ENCODE data around the gene CDC42SE2.

DNA sequence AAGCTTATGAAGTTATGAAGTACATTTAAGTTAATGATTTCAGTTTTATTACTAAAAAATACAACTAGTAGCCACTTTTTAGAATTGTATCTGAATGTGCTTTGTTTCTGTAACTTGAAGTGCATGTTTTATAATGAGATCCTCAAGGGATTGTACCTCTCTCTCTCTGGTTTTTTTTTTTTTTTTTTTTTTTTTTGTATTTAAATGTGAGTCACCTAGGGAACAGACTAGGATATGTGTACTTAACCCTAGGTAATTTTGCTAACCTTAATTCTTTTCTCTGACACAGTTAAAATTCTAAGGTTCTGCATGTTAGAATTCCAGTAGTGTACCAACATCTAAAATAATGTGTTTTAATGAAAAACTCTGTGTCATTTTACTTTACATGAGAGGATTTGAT is 59.5 kb downstream of the CDC42SE2 start:
- TF ChIP-seq, protein P1, sequence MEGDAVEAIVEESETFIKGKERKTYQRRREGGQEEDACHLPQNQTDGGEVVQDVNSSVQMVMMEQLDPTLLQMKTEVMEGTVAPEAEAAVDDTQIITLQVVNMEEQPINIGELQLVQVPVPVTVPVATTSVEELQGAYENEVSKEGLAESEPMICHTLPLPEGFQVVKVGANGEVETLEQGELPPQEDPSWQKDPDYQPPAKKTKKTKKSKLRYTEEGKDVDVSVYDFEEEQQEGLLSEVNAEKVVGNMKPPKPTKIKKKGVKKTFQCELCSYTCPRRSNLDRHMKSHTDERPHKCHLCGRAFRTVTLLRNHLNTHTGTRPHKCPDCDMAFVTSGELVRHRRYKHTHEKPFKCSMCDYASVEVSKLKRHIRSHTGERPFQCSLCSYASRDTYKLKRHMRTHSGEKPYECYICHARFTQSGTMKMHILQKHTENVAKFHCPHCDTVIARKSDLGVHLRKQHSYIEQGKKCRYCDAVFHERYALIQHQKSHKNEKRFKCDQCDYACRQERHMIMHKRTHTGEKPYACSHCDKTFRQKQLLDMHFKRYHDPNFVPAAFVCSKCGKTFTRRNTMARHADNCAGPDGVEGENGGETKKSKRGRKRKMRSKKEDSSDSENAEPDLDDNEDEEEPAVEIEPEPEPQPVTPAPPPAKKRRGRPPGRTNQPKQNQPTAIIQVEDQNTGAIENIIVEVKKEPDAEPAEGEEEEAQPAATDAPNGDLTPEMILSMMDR (IDR thresholded peaks at IDR 0.05) = no peak
- TF ChIP-seq POLR2AphosphoS5 (IDR thresholded peaks at IDR 0.05; ENCODE audit: low read depth, low read length) = no peak
- TF ChIP-seq, protein P2, sequence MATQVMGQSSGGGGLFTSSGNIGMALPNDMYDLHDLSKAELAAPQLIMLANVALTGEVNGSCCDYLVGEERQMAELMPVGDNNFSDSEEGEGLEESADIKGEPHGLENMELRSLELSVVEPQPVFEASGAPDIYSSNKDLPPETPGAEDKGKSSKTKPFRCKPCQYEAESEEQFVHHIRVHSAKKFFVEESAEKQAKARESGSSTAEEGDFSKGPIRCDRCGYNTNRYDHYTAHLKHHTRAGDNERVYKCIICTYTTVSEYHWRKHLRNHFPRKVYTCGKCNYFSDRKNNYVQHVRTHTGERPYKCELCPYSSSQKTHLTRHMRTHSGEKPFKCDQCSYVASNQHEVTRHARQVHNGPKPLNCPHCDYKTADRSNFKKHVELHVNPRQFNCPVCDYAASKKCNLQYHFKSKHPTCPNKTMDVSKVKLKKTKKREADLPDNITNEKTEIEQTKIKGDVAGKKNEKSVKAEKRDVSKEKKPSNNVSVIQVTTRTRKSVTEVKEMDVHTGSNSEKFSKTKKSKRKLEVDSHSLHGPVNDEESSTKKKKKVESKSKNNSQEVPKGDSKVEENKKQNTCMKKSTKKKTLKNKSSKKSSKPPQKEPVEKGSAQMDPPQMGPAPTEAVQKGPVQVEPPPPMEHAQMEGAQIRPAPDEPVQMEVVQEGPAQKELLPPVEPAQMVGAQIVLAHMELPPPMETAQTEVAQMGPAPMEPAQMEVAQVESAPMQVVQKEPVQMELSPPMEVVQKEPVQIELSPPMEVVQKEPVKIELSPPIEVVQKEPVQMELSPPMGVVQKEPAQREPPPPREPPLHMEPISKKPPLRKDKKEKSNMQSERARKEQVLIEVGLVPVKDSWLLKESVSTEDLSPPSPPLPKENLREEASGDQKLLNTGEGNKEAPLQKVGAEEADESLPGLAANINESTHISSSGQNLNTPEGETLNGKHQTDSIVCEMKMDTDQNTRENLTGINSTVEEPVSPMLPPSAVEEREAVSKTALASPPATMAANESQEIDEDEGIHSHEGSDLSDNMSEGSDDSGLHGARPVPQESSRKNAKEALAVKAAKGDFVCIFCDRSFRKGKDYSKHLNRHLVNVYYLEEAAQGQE (IDR thresholded peaks at IDR 0.05; ENCODE audit: insufficient read depth in 1 of 2, low read depth in 2 of 2, low read length in 1 of 2) = no peak
- no peak for TF ChIP-seq SIN3A (IDR thresholded peaks at IDR 0.05; ENCODE audit: borderline replicate concordance, insufficient read depth, low read depth, low read length)
- no peak for TF ChIP-seq TCF7L2 (IDR thresholded peaks at IDR 0.05; ENCODE audit: low read depth, low read length)
